RWPE1 (cell line): ENCODE results near the gene PAPPA.

Experiments
- CTCF ChIA-PET: fragments of 350-600 bp; sonication (Branson Sonifier 250); formaldehyde crosslinking; extraction: SDS; loops from one replicate; lab custom pipeline; 2021; lab: Yijun Ruan, JAX
- POLR2A ChIA-PET: fragments of 400-600 bp; formaldehyde crosslinking; extraction: SDS; loops from one replicate; lab custom pipeline; 2020; ENCODE audit warnings: antibody characterized with exemption; ENCODE audit not compliant: low non-redundant PET; lab: Yijun Ruan, JAX
- DNase-seq: peaks from one replicate; pipeline ENCODE4 v3.0.0; 2012; ENCODE audit warnings: low spot score
- H3K27ac ChIP-seq: fragments of 450-650 bp; 2 replicates; pipeline ENCODE4 v1.5.1; 2017
- CTCF ChIP-seq: fragments of 450-650 bp; conservative IDR thresholded peaks from 2 replicates; pipeline ENCODE4 v1.5.1; 2017; ENCODE audit warnings: low read depth, mild to moderate bottlenecking

PAPPA gene

GRCh38 chr9:116124472-116125040, 29.0 kb upstream of the PAPPA start:
- ChIA-PET CTCF (interaction anchor here (0.6 to 0.7 kb wide), 2 partner anchors 54 to 569 kb away, joined by 3 read pairs; no protein-coding TSS in a partner anchor), POLR2A (no interaction called here)
- H3K27ac ChIP-seq: no peak overlapping the region
- DNase-seq: no peak
- no peak for TF ChIP-seq CTCF

- CTCF ChIA-PET: no interaction called here
- DNase-seq: no peak
- no peak overlapping the region for H3K27ac ChIP-seq
- POLR2A ChIA-PET: interaction anchor here (0.5 to 0.6 kb wide), 2 partner anchors 8 to 554 kb away, joined by 3 read pairs; partner anchors contain the start of gene TRIM32
- TF ChIP-seq CTCF: no peak
These were observed 20.4 kb upstream of the PAPPA start for GRCh38 chr9:116133163-116133562.

GRCh38 chr9:116134975-116135374, 18.6 kb upstream of the PAPPA start:
- no peak overlapping the region for H3K27ac ChIP-seq
- ChIA-PET POLR2A (no interaction called here), CTCF (no interaction called here)
- no peak for DNase-seq
- TF ChIP-seq CTCF: no peak

- no peak overlapping the region for H3K27ac ChIP-seq
- ChIA-PET CTCF (no interaction called here), POLR2A (no interaction called here)
- DNase-seq: no peak
- no peak for TF ChIP-seq CTCF
These were observed 16.6 kb upstream of the PAPPA start for GRCh38 chr9:116137010-116137409.

- ChIA-PET CTCF (no interaction called here), POLR2A (no interaction called here)
- DNase-seq: no peak
- no peak overlapping the region for H3K27ac ChIP-seq
- TF ChIP-seq CTCF: no peak
These were observed 16.0 kb upstream of the PAPPA start for GRCh38 chr9:116137581-116137980.

GRCh38 chr9:116141864-116142561, 11.6 kb upstream of the PAPPA start:
- CTCF ChIA-PET: no interaction called here
- H3K27ac ChIP-seq: no peak overlapping the region
- peak; percentile 44 for DNase-seq
- POLR2A ChIA-PET: no interaction called here
- TF ChIP-seq CTCF: no peak
